ENCODE results near the gene CST9L.
"Not testable (repeated sequence)": the region's sequence is repeated elsewhere in the genome, so short reads cannot be mapped to it uniquely, and the experiment has no call there.

Gene CST9L

DNA sequence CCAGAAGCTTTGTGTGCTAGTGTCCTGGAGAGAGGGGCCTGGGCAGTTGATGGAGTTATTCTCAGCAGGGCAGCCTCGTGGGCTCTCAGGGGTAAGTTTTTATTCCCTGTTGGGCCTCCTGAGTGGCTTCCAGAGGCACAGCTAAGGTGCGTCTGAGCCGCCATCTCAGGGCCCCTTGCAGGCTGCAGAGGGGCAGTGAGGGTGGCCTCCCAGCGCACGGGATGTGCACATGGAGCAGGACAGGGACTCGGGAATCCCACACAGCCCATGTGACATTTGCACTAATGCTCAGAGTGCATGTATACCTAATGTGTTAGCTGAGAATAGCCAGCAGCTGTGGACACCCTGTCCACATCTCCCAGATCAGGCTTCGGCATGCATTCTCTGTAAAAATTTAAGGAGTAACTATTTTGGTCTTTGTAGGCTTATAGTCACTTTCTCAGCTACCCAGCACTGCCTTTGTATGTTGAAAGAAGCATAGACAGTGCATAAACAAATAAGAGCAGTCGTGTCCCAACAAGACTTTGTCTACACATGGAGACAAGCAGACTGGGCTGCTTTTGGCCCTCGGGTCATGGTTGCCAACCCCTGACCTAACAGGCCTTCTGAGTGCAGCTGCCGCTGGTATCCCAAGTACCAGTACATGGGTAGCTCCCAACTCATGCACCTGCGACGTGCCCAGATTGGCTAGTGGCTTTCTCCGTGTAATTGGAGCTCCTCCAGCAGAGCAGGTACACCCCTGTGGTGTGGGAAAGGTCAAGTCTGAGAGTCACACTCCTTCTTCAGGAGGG lies 18.6 kb upstream of the CST9L start:
- DNase-seq (ENCODE audit: low read depth): no peak

DNA sequence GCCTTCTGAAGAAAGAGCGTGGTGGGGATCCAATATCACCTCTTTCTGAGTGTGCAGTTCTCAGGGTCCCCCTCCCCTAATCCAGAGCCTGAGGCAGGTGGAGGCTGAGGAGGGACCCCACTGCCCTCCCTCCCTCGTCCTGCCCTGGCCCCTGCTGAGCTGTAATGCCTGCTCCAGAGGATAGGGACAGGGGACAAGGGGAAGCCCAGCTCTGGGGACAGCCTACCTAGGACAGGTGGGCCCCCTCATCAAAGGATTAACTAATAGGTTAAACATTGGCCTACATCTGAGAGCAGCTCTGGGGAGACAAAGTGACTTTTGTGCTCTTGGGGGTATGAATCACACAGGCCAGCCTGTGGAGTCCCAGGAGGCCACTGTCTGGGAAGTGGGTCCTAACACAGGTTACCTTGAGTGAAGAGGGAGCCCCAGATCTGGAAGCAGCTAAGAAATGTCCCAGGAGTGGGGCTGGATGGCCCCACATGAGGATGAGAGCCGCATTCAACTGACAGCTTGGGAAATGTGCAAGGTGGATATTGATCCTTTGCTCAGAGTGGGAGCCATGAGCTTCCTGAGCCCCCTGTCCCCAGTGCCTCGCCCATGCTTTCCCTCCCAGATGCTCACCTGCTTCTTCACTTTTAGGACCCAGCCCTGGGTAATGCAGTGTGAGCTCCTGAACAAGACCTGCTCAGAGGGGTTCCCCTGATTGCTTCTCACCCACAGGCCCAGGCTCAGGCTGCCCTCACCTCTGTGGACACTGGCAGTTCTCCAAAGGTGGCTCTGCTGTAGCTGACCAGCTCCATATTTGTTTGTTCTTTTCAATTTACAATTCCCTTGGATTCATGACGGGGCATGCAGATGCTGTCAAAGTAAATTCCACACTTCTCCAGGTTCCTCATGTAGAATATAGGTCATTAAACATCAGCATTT lies 17.8 kb upstream of the CST9L start:
- DNase-seq (ENCODE audit: low read depth): no peak

- no peak for DNase-seq (ENCODE audit: low read depth)
Observed at GRCh38 chr20:23585449-23585807, 17.1 kb upstream of the CST9L start.

DNA sequence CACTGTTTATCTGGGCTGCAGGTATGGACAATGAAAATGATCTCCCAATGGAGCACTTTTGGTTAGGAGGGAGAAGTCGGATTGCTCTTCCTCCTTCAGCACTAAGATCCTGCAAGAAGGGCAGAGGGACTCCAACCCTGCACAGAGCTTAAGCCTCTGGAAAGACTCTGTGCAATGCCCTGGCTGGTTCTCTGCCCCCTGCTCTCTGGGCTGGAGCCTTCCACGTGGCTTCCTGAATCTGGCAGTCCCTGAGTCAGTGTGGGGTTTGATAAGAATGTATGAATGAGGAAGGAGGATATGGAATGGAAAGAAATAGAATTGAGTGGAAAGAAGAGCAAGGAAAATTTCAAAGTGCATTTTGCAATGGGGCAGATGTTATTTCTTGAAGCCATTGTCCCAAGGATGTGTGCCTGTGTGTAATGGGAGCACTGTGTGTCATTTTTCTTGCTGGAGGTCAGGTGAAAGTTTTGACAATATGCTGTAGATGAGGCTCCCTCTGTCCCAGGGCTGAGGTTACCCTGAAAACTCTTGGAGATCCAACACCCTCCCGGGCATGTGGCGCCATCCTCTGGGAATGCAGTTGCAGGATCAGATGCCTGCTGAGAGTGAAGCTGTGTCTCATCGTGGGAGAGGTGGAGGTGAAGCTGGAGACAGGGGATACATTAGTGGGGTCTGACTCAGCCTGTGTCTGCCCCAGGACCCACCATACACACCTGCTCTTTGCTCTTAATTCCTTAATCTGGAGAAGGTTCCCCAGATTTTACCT lies 16.3 kb upstream of the CST9L start:
- no peak for DNase-seq (ENCODE audit: low read depth)

DNA sequence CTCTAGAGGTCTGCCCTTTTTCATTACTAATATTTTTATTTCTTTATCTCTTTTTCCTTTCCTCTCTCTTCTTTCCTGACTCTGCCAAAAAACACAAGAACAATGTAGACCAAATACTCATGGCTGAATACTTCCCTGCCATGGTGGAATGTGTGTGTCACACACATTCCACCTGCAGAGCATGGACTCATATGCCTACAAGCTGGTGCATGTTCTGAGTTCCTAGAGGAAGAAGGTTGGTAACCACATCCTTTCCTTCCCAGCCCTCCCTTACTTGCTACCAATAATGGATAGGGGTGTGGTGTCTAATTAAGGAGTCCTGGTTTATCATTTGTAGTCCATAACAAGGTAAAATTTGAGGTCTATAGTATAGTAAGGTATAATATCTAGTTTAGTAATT lies 15.2 kb upstream of the CST9L start:
- no peak for DNase-seq (ENCODE audit: low read depth)

- no peak for DNase-seq (ENCODE audit: low read depth)
Observed at GRCh38 chr20:23582293-23582692, 14.0 kb upstream of the CST9L start.

DNA sequence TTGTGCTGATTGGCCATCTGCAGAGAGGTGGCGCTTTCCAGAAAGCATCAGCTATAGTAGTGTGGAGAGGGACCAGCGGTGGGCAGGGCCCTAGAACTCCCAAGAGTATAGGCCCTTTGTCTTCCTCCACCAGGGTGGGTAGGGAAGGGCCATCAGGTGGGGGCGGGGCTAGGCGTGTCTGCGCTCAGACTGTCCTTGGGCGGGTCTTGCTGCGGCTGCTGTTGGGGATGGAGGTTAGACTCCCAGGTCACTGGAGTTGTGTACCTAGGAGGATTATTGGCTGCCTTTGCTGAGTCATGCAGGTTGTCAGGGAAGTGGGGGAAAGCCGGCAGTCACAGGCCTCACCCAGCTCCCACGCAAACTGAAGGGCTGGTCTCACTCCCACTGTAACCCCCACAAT lies 13.5 kb upstream of the CST9L start:
- not testable (repeated sequence) for DNase-seq (ENCODE audit: low read depth)

- no peak for DNase-seq (ENCODE audit: low read depth)
Observed at GRCh38 chr20:23574977-23575376, 6.7 kb upstream of the CST9L start.

- DNase-seq (ENCODE audit: low read depth): no peak
Observed at GRCh38 chr20:23570178-23570760, 2.0 kb upstream of the CST9L start.

- DNase-seq (ENCODE audit: low read depth): no peak
Observed at GRCh38 chr20:23569570-23569969, 1.3 kb upstream of the CST9L start.

DNA sequence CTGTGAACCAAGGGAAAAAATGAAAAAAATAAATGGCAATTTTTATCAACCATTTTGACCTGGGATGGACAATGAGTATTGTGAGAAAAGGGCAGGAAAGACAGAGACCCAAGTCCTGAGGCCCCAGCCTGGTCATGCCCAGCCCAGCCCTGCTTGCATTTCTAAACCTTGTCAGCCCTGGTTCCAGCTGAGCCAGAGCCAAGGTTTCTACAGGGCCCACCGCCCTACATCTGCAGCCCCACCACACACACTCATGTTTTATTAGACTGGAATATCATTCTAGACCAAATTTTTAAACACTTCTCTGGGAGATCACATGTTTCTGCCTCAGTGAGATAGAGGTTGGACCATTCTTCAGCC lies 667 bp upstream of the CST9L start:
- no peak for DNase-seq (ENCODE audit: low read depth)

GRCh38 chr20:23566199-23566932 lies 1.9 kb downstream of the CST9L start:
- no peak for DNase-seq (ENCODE audit: low read depth)

DNA sequence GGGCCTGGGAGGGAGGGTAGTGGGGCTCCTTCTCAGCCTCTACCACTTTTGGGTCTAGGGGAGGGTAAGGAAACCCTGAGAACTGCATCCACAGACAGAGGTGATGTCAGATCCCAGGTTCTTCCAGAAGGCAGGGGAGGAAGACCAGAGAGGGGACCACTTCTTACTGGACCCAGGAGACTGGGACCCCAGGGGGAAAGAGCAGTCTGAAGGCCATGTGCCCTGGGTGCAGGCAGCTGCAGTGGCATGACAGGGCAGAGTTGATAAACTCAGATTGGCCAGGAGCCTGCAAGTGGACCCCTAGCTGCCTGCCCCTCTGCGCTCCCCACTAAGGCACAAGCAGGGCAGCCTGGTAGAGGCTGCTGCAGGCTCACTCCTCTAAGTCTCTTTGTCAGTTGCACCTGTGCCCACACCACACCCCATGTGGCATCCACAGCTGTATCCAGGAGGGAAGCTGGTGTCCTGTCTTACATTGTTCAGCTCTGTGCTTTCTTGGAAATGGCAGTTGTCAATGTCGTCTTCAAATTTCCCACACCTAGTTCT lies 2.7 kb downstream of the CST9L start:
- DNase-seq (ENCODE audit: low read depth): no peak

DNA sequence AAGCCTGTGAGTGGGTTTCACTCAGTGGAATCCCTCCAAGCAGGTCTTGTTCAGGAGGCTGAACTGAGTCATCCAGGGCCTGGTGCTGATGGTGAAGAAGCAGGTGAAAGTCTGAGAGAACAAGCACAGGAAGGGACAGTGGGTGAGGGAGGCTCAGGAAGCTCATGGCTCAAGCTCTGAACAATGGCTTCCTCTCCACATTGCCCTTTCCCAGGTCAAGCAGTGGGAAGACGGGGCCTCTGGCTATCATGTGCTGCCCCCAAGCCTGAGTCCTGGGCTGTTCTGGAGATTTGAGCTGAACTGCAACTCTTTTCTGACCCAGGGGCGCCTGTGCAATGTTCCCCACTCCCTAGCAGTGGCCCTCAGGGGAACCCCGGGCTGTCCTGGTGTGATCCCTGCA lies 3.4 kb downstream of the CST9L start:
- DNase-seq (ENCODE audit: low read depth): no peak

DNA sequence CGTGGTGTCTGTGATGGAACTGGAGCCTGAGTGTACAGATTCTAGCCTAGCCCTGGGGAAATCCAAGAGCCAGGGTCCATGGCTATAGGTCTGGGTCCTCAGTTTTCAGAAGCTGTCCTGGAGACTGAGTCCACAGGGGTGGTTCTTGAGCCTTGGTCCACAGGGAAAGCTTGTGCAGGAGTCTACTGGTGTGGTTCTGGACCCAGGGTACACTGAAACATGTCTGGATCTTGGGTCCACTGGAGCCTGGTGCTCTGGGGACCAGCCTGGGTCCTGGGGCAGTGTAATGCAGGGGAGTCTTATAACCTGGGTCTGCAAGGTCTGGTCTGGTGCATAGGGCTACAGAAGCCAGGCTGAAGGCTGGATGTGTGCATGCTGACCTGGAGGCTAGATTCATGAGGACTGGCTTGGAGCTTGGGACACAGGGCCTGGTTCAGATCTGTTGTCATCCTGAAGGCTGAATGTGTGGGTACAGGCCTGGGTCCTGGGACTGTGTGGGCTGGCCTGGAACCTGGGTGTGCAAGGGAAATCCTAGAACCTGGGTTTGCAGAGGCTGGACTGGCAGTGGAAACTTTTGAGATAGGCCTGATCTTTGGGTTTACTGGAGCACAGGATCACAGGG lies 5.5 kb downstream of the CST9L start:
- no peak for DNase-seq (ENCODE audit: low read depth)

DNA sequence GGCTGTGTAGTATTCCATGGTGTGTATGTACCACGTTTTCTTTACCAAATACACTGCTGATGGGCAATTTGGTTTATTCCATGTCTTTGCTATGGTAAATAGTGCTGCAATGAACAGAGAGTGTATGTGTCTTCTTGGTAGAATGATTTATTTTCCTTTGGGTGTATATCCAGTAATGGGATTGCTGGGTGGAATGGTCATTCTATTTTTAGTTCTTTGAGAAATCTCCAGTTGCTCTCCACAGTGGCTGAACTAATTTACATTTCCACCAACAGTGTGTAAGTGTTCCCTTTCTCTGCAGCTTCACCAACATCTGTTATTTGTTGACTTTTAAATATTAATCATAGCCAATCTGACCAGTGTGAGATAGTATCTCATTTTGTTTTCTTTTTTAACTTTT lies 13.9 kb downstream of the CST9L start:
- DNase-seq (ENCODE audit: low read depth): no peak

DNA sequence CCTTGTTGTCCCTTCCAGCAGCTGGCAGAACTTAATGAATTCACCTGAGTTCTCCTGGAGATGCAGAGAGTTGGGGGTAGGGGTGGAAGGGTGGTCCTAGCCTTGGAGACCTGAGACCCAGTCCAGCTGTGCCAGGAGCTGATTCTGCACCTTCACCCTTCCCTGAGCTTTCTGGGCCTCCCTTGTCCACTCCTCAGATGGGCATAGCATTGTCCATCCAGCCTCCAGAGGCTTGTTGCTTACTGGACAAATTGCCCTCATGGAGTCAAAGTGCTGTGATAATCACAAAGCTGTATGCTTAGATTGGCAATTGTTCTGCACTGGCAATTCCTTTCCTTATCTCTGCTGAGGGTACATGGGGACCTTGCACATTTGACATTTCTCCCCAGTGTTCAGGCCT lies 16.5 kb downstream of the CST9L start:
- DNase-seq (ENCODE audit: low read depth): no peak

DNA sequence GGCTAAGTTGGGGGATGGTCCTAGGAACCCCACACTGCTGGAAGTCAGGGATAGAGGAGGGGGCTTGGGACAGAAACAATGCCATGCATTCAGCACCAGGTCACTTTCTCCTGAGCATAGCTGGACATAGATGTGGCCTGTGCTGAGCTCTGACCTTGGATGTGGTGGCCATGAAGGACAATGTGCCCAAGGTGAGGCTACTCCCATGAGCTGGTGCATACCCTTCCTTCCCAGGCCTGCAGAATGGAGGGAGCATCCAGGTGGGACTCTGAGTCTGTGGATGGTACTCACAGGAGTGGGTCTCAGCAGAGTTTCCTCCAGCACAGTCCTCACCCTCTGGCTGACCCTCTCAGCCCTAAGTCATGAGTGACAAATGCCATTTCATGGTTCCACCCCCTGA lies 16.9 kb downstream of the CST9L start:
- no peak for DNase-seq (ENCODE audit: low read depth)

DNA sequence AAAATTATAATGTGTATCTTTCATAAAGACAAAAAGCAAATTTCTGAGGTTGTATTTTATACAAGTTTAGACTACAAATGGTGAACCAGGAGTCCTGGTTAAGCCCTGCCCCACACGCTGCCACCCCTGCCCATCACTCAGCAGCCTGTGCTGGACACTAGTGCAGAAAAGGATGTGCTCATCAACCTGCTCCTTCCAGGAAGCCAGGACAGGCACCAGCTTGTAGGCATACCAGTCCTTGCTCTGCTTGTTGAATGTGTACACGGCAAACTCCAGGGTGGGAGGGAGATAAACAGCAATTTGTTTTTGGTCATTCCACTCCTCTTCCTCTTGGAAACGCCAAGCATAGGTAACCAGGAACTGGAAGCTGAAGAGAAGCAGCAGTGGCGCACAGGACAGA lies 18.1 kb downstream of the CST9L start:
- no peak for DNase-seq (ENCODE audit: low read depth)

GRCh38 chr20:23548408-23548807 lies 19.9 kb downstream of the CST9L start:
- no peak for DNase-seq (ENCODE audit: low read depth)

- DNase-seq (ENCODE audit: low read depth): no peak
Observed at GRCh38 chr20:23547613-23548012, 20.7 kb downstream of the CST9L start.

All from activated T-helper 9 cell treated with anti-CD3 and anti-CD28 coated beads, Interleukin-2, amount 50 U/mL, for 16 hours (primary cell).